Kidney glomerular epithelial cell (primary cell): ENCODE data around the gene LMOD1.

Experiments used
- DNase-seq: peaks from one replicate; lab custom pipeline; 2025; lab: John Stamatoyannopoulos, UW

LMOD1 gene

DNA sequence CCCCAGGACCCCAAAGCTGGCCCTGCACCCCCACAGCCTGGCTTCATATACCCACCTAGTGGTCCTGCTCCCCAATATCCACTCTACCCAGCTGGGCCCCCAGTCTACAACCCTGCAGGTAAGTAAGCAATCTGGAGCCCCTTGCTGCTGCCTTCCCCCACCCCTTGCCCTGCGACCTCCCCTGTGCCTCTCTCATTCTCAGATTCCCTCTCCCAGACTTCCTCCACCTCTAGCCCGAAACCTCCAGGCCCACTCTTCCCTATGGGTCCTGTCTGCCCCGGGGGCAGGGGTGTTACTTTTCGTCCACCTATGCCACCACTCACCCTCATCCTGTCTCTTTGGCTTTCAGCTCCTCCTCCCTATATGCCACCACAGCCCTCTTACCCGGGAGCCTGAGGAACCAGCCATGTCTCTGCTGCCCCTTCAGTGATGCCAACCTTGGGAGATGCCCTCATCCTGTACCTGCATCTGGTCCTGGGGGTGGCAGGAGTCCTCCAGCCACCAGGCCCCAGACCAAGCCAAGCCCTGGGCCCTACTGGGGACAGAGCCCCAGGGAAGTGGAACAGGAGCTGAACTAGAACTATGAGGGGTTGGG, 54.8 kb downstream of the LMOD1 start:
- no peak for DNase-seq

DNA sequence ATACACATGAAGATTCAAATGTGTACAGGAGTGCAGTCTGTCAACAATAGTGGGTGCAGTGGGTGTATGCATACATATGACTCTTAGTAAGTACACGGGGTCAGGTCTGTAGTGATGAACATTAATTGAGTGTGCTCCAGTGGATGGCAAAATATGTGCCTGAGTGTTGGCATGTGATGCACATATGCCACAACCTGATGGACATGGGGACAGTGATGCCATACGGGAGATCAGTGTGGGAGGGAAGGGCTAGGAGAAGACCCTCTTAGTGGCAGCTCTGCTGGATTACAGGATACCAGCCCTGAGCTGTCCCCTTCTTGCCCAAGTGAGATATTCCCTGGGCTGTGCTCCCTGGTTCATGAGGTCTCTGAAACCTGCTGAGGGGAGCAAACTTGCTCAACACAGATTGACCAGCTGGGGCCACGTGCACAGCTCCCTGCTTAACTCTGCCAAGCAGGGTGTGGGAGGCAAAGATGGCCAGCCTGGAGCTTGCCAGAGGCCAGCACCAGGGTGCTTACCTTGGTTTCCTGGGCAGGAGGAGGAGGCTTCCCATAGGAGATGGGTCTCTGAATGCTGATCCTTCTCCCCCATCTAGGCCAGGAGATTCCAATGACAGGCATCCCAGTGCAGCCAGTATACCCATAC, 55.4 kb downstream of the LMOD1 start:
- DNase-seq, result no peak

DNA sequence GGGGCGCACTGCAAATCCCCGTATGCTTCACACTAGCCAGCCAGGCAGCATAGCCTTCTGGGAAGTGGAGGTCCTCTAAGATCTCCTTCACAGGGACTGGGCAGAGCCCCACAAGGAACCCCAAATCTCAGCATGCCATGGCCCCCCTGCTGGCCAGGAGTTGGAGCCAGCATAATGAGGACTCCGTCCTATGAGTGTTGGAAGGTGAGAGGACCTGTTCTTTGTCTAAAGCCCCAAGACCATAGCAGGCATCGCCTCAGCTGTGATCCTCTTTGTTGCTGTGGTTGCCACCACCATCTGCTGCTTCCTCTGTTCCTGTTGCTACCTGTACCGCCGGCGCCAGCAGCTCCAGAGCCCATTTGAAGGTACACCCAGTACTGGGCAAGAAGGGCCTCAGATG, 56.1 kb downstream of the LMOD1 start:
- DNase-seq, result no peak

DNA sequence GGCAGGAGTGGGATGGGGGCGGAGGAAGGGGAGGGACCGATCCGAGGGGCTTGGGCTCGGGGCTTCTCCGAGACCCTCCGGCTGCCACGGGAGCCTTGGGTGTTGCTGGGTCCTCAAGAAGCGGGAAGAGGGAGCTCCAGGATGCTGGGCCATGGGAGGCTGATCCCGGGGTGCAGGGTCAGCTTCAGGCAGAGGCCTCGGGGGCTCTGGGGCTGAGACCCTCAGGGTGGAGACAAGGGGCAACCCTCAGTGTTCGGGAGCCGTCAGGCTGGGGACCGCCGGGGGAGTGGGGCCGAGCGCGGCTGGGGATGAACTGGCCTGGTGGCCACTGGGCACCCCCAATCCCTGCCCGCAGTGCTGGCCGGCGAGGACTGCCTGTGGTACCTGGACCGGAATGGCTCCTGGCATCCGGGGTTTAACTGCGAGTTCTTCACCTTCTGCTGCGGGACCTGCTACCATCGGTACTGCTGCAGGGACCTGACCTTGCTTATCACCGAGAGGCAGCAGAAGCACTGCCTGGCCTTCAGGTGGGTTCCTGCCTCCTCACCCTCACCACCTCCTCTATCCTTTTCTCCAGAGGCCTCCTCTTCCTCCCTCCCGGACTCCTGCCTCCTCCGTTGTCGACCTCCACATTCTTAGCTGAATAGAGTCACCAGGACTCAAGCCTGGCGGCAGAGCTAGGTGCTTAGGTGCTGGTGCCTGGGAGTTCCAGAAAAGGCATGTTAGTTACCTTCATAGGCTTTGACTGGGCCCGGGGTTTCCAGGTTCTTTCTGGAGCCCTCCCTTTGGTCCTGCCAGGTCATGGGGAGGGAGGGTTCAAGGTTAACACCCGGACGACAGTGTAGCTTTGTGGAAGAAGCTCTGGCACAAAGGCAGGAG, 57.0 kb downstream of the LMOD1 start:
- DNase-seq, result no peak

DNA sequence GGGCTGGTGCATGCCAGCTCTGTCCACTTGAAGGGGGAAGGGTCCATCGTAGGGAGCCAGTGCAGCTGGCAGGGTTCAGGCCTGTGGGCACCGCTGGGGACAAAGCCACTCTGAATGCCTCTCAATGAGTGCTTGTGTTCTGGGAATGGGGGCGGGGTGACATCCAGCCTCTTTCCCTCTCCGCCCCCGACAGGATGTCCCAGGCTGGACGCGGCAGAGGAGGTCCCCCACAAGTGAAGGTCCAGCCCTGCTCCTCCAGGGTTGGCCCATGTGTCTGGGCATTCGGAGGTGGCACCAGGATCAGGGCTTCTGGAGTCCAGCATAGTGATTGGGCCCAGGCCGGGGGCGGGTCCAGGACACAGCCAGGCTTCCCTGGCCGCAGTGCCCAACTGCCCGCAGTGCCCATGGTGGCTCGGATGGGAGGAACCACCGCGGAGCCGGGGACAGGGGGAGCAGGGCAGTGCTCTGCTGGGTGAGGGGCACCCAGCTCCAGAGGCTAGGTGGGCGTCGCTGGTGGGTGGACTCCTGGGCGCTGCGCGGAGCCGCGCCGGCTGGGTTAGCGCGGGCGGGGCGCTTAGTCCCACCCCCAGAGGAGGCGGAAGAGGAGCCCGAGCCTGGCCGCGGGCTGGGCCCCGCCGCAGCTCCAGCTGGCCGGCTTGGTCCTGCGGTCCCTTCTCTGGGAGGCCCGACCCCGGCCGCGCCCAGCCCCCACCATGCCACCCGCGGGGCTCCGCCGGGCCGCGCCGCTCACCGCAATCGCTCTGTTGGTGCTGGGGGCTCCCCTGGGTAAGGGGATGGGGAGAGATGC, 57.9 kb downstream of the LMOD1 start, which contains the start of gene SHISA4:
SHISA4 (plus strand) TSS at position 617 of the 808 bp plus-strand sequence; CDS start at position 714, 97 bp downstream.
- peak; percentile 60 for DNase-seq

DNA sequence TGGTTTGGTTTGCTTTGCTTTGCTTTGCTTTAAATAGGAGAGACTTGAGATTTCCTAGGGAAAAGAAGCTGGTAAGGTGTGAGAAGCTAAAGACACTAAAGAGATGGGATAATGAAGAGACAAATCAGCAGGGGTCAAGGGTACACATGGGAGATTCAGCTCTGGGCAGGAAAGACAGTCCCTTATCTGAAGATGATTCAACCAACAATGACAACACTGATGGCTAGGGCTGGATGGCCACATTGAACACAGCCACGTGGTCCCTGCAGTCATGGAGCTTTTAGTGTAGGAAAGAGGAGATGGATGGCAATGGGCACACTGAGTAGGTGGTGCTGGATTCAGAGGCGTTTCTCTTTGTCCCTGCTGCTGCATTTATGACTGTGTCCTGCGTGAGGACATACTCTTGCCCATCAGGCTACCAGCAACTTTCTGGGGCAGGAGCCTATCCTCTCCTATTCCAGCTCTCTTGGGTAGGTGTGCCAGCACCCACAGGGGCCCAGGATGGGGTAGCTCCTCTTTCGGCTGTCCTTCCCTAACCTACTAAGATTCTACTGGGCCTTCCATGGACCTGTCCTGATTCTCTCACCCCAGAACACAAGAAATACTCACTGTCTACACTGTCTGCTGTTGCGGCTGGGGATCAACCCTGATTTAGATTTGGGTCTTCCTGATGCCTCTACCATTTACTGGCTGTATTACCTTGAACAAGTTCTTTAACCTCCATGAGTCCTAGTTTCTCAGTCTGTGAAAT, 59.1 kb downstream of the LMOD1 start:
- DNase-seq, result no peak

DNA sequence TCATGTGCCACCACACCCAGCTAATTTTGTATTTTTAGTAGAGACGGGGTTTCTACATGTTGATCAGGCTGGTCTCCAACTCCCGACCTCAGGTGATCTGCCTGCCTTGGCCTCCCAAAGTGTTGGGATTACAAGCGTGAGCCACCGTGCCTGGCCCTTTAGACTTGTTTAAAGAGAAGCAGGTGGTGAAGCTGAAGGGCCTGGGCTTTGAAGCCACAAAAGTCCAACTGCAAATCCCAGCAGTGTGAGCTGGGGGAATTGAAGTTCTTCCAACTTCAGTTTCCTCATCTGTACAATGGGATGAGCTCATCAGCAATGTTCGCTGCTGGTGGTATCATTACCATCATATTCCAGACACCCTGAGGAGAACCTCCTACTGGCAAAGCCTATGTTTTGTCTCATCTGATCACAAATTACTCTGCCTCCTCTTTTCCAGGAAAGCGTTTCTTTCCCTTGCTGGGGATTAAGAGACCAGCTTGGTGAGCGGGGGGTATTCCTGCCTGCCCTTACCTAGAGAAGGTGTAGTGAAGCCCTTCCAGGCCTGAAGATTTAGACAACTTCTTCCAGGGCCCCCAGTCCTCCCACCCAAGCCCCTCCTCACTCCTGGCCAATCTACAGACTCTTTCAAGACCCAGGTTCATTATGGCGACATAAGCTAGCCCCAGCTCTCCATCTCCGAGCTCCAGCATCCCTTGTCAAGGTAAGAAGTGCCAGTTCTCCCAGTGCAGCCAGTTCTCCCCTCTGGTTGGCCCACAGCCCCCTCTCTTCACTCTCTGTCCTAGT, 60.1 kb downstream of the LMOD1 start:
- DNase-seq, result no peak

DNA sequence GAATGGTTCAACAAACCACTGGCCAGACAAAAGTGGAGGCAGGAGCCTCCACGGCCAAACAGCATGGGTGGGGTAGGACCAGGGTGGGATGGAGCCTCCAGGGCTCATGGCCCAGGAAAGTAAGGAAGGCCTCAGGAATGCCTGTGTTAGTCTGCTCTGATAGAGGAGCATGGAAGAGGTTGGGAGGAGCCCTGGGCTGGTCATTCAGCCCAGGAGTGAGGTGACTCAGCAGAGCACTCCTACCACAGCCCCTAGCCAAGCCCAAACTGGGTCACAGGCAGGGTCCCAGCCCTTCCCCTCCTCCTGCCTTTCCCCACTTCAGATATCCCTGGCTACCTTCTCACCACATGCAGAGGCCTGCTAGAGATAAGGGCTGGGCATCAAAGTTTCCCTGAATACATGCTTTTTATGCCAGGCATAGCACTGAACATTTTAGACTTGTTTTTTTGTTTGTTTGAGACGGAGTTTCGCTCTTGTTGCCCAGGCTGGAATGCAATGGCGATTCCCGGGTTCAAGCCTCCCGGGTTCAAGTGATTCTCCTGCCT, 60.7 kb downstream of the LMOD1 start:
- peak; percentile 26 for DNase-seq

DNA sequence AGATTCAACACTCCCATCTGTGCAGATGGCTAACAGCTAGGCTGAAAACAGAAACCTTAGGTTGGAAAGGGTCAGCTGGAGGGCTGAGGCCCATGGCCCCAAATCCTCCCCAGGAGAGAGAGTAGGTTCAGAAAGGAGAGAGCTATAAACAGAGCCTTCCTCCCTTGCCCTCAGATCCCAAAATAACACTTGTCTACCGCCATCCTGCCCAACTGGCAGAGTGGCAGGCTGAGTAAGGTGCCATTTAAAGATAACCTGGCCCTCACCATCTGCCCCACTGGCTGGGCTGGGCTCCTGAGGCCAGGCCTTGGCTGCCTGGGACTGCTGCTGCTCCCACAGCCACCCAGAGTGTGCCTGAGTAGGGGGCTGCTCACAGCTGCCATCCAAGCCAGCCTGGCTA, 61.9 kb downstream of the LMOD1 start:
- no peak for DNase-seq

DNA sequence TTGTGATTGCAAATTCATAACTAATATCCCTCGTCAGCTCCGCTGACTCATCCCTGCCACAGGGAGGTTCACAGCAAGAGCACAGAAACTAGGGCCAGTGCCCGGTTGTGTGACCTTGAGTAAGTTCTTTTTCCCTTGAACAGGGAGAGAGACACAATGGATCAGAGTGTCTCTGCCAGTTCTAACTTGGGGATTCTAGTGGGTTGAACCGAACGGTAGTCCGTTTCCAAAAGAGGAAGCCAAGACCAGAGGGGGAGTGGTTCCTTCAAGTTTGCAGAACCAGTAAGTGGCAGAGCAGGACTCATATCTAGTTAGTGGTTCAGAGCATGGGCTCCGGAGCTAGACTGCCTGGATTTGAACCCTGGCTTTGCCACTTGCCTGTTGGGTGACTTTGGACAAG, 62.6 kb downstream of the LMOD1 start:
- no peak for DNase-seq

DNA sequence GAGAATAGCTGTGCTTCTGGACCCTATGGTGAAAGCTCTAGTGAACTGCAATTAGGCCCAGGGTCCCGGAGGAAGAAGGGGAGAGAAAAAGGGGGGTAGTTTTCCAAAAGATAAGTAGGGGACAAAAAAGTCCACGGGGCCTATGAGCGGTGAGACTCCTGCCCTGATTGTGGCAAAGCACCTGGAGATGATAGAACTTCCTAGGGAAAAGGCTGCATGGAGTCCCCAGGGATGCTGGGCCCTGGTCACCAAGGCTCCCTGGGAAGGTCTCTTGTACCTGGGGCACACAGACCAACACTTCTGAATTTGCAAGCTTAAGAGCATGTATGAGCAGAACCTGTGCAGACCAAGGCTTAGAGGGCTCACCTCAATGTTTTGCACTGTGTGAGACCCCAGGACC, 63.1 kb downstream of the LMOD1 start:
- no peak for DNase-seq

DNA sequence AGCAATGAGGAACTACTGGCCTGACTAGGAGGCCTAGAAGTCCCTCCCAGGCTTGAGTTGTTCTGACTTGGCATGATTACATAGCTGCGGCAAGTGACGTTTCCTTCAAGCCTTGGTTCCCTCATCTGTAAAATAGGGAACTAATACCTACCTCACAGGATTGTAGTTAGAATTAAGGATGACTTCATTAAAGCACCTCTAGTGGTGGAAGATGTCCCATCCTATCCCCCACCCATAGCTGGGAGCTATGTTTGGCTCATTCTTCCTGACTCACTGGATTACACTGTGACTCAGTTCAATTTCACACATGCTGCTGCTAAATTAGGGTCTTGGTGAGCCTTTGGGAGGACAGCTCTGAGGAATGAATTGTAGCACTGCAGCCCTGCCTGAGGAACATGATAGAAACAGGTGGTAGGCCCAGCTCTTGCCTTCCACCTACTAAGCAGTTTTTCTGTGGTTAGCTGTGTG, 63.6 kb downstream of the LMOD1 start:
- peak; percentile 26 for DNase-seq

DNA sequence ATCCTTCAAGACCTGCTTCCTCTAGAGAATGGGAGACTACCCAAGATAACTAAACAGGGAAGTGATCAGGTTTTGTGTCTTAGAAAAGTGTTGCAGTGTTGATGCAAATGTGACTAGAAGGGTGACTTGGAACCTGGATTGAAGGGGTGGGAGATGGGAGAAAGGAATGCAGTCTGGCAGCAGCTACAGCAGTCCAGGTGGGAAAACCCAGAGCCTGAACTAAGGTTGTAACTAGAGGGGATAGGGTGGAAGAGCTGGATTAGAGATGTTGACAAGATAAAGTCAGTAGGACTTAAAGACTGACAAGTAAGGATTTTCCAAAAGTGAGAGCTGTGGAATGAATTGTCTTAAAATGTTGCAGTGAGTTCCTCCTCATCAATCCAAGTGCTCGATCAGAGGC, 64.7 kb downstream of the LMOD1 start:
- DNase-seq, result no peak

DNA sequence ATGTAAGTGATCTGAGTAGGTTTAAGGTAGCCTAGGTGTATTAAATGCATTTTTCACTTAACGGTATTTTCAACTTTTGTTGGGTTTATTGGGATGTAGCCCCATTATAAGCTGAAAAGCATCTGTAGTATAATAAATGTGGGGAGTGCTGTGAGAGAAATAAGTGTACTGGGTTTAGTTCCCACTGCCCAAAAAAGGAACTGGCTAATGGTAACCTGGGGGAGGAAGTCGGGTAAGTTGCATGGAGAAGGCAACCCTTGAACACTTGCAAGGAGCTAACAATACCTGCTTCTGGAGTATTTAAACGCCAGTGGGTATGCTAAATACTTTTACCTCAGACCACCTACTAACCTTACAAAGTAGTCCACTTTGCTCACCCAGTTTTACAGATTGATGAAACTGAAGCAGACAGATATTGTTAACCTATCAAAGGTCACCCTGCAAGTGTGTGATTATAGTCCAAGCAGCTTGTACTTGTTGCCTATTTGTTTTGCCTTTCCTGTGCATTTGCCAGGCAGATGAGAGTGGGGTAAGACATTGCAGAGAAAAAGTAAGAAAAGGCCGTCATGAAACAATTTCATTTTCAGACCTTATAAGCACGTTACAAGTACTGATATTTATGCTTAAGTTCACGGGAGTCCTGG, 65.3 kb downstream of the LMOD1 start:
- DNase-seq, result no peak

DNA sequence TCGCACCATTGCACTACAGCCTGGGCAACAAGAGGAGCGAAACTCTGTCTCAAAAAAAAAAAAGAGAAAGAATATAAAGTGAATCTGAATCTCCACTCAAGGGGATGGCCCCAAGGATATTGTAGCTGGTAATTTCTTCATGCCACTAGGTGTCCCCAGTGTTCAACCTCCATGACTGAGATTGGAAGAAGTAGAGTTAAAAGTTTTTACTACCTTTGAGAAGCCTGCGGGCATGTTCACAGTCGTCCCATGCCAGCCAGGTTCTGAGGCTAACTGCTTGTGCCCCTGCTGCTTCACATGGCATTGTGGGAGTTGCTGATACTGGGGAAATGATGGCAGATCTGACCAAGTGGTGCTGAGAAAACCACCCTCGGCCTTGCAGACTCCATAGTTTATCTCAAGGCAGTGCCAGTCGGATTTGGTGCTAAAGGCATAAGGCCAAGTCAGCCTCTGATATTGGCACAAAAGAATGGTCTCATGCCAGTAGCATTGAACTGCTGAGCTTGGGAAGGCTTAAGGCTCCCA, 68.4 kb downstream of the LMOD1 start:
- DNase-seq, result peak; percentile 26

DNA sequence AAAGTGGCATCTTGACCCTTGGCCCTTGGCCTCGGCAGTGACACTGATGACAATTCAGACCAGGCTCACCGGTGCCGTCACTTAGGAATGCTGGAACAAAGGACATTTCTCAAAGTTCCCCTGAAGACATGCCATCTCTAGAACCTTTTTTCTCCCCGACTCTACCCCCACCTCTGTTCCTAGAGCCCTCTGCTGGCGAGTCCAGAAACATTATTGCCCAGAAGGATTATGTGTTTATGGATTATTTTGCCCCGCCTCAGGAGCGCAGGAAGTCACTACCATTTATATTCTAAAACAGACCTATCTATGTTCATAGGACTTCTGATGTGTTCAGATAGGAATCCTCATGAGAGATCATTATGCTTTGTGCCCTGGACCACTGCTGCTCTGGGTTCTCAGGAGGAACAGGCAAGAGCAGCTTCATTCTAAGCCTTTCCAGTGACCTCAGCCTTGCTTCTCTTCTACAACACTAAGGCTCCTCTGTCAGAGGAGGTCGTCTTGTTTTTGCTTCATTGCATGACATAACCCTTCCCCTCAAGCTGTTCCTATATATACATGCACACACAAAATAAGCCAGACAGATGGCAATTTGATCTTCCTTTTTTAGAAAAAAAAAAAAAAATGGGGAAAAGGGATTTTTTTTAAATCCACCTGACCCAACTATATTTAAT, 70.1 kb downstream of the LMOD1 start:
- DNase-seq, result no peak

DNA sequence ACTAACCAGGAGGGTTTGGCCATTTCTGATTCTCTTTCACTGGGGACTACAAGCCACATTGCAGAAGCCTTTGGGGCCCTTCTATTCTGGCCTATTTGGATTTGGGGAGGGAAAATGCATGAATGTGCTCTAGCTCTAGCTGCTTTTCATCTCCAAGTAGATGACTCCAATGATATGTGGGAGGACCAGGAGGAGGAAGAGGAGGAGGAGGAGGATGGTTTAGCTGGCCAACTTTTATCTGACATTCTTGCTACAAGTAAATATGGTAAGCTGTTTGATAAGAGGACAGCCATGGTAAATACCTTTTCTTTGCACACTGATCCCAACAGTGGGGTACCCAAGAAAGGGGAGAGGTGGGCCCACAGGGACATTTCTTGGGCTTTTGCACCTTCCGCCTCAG, 71.7 kb downstream of the LMOD1 start:
- no peak for DNase-seq

DNA sequence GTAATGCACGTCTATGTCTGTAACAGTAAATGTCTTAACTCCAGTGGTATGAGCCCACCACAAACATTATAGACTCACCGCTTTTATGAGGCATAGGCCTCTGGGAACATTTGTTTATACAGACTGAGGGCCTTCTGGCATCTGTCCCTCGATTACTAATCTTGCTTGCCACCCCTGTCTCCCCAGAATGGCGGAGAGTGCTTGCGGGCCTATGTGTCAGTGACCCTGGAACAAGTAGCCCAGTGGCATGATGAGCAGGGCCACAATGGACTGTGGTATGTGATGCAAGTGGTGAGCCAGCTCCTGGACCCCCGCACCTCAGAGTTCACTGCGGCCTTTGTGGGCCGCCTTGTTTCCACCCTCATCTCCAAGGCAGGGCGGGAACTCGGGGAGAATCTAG, 76.0 kb downstream of the LMOD1 start:
- no peak for DNase-seq

DNA sequence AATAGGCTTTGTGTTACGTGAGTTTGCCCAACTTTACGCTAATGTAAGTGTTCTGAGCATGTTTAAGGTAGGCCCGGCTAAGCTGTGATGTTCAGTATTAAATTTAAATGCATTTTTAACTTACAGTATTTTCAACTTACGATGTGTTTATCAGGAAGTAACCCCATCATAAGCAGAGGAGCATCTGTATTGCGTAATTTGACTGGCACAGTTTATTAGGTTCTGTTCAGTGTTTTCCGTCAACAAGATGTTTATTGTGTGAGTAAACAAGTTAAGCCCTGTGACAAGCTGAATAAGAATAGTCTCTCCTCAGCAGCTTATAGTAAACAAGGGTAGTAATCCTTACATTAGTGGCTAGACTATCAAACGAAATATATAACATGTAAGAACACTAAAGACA, 84.9 kb downstream of the LMOD1 start:
- DNase-seq, result no peak
